Measurements from ENCODE around the gene URB2.

URB2 gene

DNA sequence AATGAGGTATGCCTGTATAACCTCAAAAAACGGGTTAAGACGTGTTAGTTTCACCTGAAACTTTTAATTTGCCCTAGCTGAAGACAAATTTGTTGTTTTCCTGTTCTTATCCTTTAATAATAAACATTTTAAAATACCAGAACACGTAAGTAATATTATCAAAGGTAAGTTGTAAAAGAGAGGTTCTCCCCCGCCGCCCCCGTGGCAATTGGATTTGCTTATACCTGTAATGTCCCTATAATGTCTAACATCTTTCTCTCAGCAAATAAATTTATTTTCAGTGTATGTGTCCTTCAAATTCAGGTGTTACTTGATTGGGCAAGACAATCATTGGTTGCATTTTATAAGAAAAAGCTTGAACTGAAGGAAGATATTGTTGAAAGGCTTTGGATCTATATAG lies 5.9 kb downstream of the URB2 start:
- H3K4me3 ChIP-seq (ENCODE audit: low read depth, low read length): no peak overlapping the region
- no peak for DNase-seq (ENCODE audit: low read depth)

DNA sequence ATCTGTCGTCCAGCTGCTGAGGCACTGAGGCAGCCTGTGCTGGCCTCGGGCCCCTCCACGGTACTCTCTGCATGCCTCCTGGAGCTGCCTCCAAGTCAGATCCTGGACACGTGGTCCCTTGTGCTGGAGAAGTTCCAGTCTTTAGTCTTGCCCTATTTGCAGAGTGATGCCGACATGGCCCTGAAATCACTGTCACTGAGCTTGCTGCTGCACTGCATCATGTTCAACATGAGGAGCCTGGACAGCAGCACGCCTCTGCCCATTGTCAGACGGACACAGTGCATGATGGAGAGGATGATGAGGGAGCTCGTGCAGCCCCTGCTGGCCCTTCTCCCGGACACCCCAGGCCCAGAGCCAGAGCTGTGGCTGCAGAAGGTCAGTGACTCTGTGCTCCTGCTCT lies 10.0 kb downstream of the URB2 start:
- no peak for DNase-seq (ENCODE audit: low read depth)
- no peak overlapping the region for H3K4me3 ChIP-seq (ENCODE audit: low read depth, low read length)
- TF ChIP-seq, protein P1, sequence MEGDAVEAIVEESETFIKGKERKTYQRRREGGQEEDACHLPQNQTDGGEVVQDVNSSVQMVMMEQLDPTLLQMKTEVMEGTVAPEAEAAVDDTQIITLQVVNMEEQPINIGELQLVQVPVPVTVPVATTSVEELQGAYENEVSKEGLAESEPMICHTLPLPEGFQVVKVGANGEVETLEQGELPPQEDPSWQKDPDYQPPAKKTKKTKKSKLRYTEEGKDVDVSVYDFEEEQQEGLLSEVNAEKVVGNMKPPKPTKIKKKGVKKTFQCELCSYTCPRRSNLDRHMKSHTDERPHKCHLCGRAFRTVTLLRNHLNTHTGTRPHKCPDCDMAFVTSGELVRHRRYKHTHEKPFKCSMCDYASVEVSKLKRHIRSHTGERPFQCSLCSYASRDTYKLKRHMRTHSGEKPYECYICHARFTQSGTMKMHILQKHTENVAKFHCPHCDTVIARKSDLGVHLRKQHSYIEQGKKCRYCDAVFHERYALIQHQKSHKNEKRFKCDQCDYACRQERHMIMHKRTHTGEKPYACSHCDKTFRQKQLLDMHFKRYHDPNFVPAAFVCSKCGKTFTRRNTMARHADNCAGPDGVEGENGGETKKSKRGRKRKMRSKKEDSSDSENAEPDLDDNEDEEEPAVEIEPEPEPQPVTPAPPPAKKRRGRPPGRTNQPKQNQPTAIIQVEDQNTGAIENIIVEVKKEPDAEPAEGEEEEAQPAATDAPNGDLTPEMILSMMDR (IDR thresholded peaks at IDR 0.05; ENCODE audit: low read depth, low read length, missing control alignments): no peak

More for the DNA sequence above, 5.9 kb downstream of the URB2 start:
- TF ChIP-seq, protein P1 (IDR thresholded peaks at IDR 0.05; ENCODE audit: low read depth, low read length, missing control alignments): no peak

DNA sequence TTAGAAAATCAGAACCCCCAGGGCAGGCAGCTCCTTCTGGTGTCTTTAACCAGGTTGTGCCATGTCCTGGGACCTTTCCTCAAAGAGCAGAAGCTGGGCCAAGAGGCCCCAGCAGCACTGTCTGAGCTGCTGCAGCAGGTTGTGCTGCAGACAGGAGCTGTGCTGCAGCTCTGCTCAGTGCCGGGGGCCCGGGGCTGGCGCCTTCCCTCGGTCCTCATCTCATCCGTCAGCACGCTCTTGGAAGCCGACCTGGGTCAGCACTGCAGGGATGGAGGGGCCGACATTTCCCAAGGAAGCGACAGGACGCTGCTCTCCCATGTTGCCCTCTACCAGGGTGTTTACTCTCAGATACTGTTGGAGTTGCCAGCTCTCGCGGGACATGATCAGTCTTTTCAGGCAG lies 11.7 kb downstream of the URB2 start:
- no peak for DNase-seq (ENCODE audit: low read depth)
- no peak overlapping the region for H3K4me3 ChIP-seq (ENCODE audit: low read depth, low read length)
- TF ChIP-seq, protein P1 (IDR thresholded peaks at IDR 0.05; ENCODE audit: low read depth, low read length, missing control alignments): no peak

DNA sequence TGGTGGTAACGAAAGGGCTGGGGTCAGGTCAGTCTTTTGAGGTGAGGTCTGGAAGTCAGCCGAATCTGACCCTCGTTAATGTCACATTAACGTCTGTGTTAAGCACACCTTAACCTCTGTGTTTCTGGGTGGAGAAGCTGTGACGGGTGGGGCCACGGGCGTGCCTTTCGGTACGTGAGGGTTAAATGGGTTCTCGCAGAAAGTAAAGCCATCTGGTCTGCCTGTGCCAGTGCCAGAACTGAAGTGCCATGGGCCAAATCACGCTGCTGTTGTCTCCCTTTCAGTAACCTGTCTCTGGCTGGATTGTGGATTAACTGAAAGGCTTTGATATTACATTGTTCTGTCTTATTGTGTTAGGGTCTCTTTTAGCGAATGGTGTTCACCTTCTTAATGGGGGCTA lies 14.4 kb downstream of the URB2 start:
- TF ChIP-seq, protein P1 (IDR thresholded peaks at IDR 0.05; ENCODE audit: low read depth, low read length, missing control alignments): no peak
- H3K4me3 ChIP-seq (ENCODE audit: low read depth, low read length): no peak overlapping the region
- no peak for DNase-seq (ENCODE audit: low read depth)

DNA sequence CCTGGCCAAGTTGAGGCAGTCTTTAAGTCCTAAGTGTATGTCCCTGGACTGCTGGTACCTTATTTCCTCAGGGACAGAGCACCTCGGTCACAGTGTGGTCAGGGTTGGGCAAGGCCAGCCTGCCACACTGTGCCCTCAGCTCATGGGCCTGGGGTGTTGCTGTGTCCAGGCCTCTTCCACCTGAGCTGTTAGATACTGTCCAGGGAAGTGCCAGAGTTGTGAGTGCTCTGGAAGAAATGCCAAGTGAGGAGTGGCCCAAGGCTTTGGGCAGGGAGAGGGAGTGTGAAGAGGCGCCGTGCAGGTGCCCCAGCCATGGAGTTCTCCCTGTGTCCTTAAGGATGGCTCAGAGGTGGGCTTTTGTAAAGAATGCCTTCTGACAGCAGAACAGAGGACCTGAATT lies 15.3 kb downstream of the URB2 start:
- H3K4me3 ChIP-seq (ENCODE audit: low read depth, low read length): no peak overlapping the region
- TF ChIP-seq, protein P1 (IDR thresholded peaks at IDR 0.05; ENCODE audit: low read depth, low read length, missing control alignments): no peak
- no peak for DNase-seq (ENCODE audit: low read depth)

DNA sequence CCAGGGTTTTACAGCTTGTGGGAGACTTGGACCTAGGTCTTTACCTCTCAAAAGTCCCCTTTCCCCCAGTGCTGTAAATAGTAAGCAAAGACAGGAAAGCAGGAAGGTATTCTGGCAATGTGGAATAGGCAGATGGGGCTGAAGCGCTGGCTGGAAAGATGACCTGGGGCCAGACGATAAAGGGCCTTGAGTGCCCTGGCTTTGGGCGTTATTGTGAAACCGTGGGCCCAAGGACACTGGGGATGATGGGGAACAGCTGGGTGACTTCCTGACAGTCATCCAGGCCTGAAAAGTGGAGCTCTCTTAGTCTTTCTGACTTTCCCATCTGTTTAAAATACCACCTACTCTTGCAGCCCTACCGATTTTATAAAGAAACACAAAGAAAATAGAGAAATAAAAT lies 16.3 kb downstream of the URB2 start:
- TF ChIP-seq, protein P1 (IDR thresholded peaks at IDR 0.05; ENCODE audit: low read depth, low read length, missing control alignments): no peak
- H3K4me3 ChIP-seq (ENCODE audit: low read depth, low read length): no peak overlapping the region
- no peak for DNase-seq (ENCODE audit: low read depth)

DNA sequence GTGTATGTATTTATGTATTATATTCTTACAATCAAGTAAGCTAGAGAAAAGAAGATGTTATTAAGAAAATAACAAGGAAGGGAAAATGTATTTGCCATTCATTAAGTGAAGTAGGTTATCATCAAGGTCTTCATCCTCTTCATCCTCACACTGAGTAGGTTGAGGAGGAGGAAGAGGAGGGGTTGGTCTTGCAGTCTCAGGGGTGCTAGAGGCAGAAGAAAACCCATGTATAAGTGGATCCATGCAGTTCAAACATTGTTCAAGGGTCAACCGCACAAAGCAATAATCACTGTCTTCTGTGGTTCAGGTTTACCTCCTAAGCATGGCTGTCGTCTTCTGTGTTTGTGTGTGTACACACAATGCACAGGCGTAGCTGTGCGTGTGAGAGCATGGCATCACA lies 16.9 kb downstream of the URB2 start:
- TF ChIP-seq, protein P1 (IDR thresholded peaks at IDR 0.05; ENCODE audit: low read depth, low read length, missing control alignments): no peak

More for the DNA sequence above, 16.9 kb downstream of the URB2 start:
- DNase-seq (ENCODE audit: low read depth): no peak
- no peak overlapping the region for H3K4me3 ChIP-seq (ENCODE audit: low read depth, low read length)
